NT2/D1 (cell line): ENCODE results near the gene PGAM2.
"Not testable (repeated sequence)": the region's sequence is repeated elsewhere in the genome, so short reads cannot be mapped to it uniquely, and the experiment has no call there.

Source experiments
- DNase-seq: peaks from one replicate; pipeline ENCODE4 v3.0.0-alpha.2; 2011; ENCODE audit warnings: low read depth, low spot score
- H3K27me3 ChIP-seq: 2 replicates; pipeline ENCODE4 v1.6.0; 2011; ENCODE audit warnings: mild to moderate bottlenecking; ENCODE audit not compliant: insufficient read length, insufficient read depth
- H3K36me3 ChIP-seq: 2 replicates; pipeline ENCODE4 v1.6.1; 2011; ENCODE audit warnings: mild to moderate bottlenecking, low read length, mixed read lengths; ENCODE audit not compliant: insufficient read depth, insufficient read length
- H3K4me1 ChIP-seq: 2 replicates; pipeline ENCODE4 v1.5.1; 2011; ENCODE audit not compliant: insufficient read depth, insufficient read length
- H3K4me3 ChIP-seq: 2 replicates; pipeline ENCODE4 v1.5.1; 2011; ENCODE audit warnings: low read depth; ENCODE audit not compliant: insufficient read length
- H3K9ac ChIP-seq: 2 replicates; pipeline ENCODE4 v1.6.0; 2011; ENCODE audit warnings: low read depth; ENCODE audit not compliant: insufficient read length
- H3K9me3 ChIP-seq: 2 replicates; pipeline ENCODE4 v1.5.1; 2011; ENCODE audit warnings: mild to moderate bottlenecking, low read length; ENCODE audit not compliant: insufficient read depth
- SUZ12 ChIP-seq: IDR thresholded peaks from 2 replicates; pipeline ENCODE4 v1.6.1; 2011; ENCODE audit not compliant: insufficient read length, insufficient read depth; ENCODE audit errors: extremely low read depth
- YY1 ChIP-seq: IDR thresholded peaks from 2 replicates; pipeline ENCODE4 v1.6.1; 2011; ENCODE audit not compliant: insufficient read length, insufficient read depth
- ZNF274 ChIP-seq: IDR thresholded peaks from 2 replicates; pipeline ENCODE4 v1.6.1; 2011; ENCODE audit warnings: mild to moderate bottlenecking, low read depth, low read length

Gene PGAM2

GRCh38 chr7:44045226-44046014 is 19.9 kb downstream of the PGAM2 start:
- no peaks in the 10 kb centered on the region for H3K9me3 ChIP-seq
- H3K36me3 ChIP-seq: peaks cover 38% of the 10 kb centered on the region
- no peaks in the 10 kb centered on the region for H3K4me1 ChIP-seq
- peak overlapping the region; percentile 89 for H3K4me3 ChIP-seq
- TF ChIP-seq ZNF274: no peak
- H3K9ac ChIP-seq: peak overlapping the region; percentile 95
- no peak for DNase-seq
- H3K27me3 ChIP-seq: peaks cover 13% of the 10 kb centered on the region

GRCh38 chr7:44044315-44045225 is 20.8 kb downstream of the PGAM2 start, which contains the start of gene DBNL:
TSS of gene DBNL (plus strand) at chr7:44044702. CDS start at chr7:44044738, 36 bp downstream.
- no peaks in the 10 kb centered on the region for H3K9me3 ChIP-seq
- H3K27me3 ChIP-seq: peaks cover 18% of the 10 kb centered on the region
- DNase-seq: peak; percentile 85
- H3K36me3 ChIP-seq: peaks cover 30% of the 10 kb centered on the region
- H3K4me1 ChIP-seq: no peaks in the 10 kb centered on the region
- peak within 1 kb of the TSS; percentile 95 for H3K9ac ChIP-seq
- TF ChIP-seq SUZ12 (no peak), ZNF274 (no peak), YY1 (no peak)
- H3K4me3 ChIP-seq: peak within 1 kb of the TSS; percentile 89

- DNase-seq: no peak
- no peaks in the 10 kb centered on the region for H3K9me3 ChIP-seq
- peaks cover 26% of the 10 kb centered on the region for H3K36me3 ChIP-seq
- TF ChIP-seq YY1 (no peak), ZNF274 (no peak), SUZ12 (no peak)
- peak overlapping the region; percentile 95 for H3K9ac ChIP-seq
- peaks cover 18% of the 10 kb centered on the region for H3K27me3 ChIP-seq
- peaks cover 2% of the 10 kb centered on the region for H3K4me1 ChIP-seq
- peak overlapping the region; percentile 89 for H3K4me3 ChIP-seq
Observed at GRCh38 chr7:44043902-44044301, 21.5 kb downstream of the PGAM2 start.

DNA sequence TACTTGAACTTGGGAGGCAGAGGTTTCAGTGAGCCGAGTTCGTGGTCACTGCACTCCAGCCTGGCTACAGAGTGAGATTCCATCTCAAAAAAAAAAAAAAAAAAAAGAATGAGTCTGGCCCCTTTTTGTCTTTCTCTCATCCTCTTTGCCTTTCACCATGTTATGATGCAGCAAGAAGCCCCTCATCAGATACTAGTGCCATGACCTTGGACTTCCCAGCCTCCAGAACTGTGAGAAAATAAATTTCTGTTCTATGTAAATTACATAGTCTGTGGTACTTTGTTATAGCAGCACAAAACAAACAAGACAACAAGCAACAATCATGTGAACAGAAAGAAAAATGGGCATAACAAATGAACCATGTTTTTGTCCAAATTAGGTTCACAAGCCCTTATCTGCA is 23.1 kb downstream of the PGAM2 start:
- no peak for DNase-seq
- Histone ChIP-seq H3K36me3 (peaks cover 15% of the 10 kb centered on the region), H3K9me3 (no peaks in the 10 kb centered on the region), H3K9ac (no peak overlapping the region), H3K4me1 (peaks cover 2% of the 10 kb centered on the region), H3K27me3 (peaks cover 18% of the 10 kb centered on the region), H3K4me3 (no peak overlapping the region)
- TF ChIP-seq ZNF274: no peak
- TF ChIP-seq YY1: no peak
- no peak for TF ChIP-seq SUZ12

- not testable (repeated sequence) for H3K4me1 ChIP-seq, H3K9me3 ChIP-seq, H3K36me3 ChIP-seq, DNase-seq
- H3K27me3 ChIP-seq: peaks cover 18% of the 10 kb centered on the region
- H3K9ac ChIP-seq: peak overlapping the region; percentile 50
- peak overlapping the region; percentile 15 for H3K4me3 ChIP-seq
Observed at GRCh38 chr7:44040493-44040891, 24.9 kb downstream of the PGAM2 start.

DNA sequence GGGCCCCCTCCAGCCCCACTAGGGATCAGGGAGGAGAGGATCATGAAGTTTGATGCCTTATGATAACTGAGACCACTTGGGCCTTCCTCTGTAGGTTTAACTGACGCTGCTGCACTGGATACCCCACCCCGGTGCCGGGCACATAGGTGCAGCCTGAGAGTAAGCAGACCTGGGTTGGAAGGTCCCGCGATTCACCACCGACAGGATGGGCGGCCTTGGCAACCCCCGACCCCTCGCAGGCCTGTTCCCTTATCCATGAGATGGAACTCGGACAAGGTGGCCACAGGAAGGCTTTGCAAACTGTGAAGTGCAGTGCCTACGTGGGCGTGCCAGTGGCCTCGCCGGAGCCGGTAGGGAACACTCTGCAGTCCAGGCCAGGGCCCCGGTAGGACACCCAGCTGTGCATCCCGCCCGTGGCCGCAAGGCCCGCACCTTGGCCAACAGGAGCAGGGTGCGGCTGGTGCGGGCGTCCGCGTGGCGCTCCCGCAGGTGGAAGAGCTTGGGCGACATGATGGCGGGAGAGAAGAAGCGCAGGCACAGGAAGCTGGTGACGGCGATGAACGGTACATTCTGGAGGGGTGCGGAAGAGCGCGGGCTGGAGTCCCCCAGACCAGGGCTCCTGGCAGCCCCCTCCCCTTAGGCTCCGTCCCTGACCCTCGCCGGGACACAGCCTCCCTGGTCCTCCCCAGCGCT is 25.4 kb downstream of the PGAM2 start:
- not testable (repeated sequence) for H3K4me1 ChIP-seq, H3K36me3 ChIP-seq, H3K4me3 ChIP-seq, DNase-seq, H3K9ac ChIP-seq, H3K9me3 ChIP-seq
- H3K27me3 ChIP-seq: peaks cover 18% of the 10 kb centered on the region

- H3K36me3 ChIP-seq, H3K9ac ChIP-seq, DNase-seq, H3K9me3 ChIP-seq, H3K4me3 ChIP-seq, H3K4me1 ChIP-seq: not testable (repeated sequence)
- peaks cover 18% of the 10 kb centered on the region for H3K27me3 ChIP-seq
Observed at GRCh38 chr7:44038961-44039558, 26.3 kb downstream of the PGAM2 start.

- not testable (repeated sequence) for H3K4me3 ChIP-seq, H3K4me1 ChIP-seq, DNase-seq, H3K9me3 ChIP-seq, H3K36me3 ChIP-seq, H3K9ac ChIP-seq
- H3K27me3 ChIP-seq: peaks cover 18% of the 10 kb centered on the region
Observed at GRCh38 chr7:44038553-44038952, 26.8 kb downstream of the PGAM2 start.

GRCh38 chr7:44037951-44038350 is 27.4 kb downstream of the PGAM2 start:
- peaks cover 18% of the 10 kb centered on the region for H3K27me3 ChIP-seq
- not testable (repeated sequence) for H3K4me3 ChIP-seq, H3K4me1 ChIP-seq, H3K9me3 ChIP-seq, H3K9ac ChIP-seq, DNase-seq, H3K36me3 ChIP-seq

DNA sequence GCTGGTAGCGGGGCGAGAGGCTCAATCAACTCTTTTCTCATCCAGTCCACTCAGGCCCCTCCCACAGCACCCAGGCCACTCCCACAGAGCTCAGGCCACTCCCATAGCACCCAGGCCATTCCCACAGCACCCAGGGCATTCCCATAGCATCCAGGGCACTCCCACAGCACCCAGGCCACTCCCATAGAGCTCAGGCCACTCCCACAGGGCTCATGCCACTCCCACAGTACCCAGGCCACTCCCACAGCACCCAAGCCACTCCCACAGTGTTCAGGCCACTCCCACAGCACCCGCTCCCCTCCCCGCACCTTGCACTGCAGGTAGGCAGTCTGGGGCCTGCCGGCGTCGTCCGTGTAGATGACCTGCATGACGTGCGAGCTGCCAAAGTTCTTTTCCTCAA is 29.0 kb downstream of the PGAM2 start:
- H3K9ac ChIP-seq, H3K27me3 ChIP-seq, H3K9me3 ChIP-seq, H3K4me1 ChIP-seq, H3K4me3 ChIP-seq, H3K36me3 ChIP-seq, DNase-seq: not testable (repeated sequence)
